ENCODE data around the gene ZNRF2. TPM values are rescaled to one million over a fixed set of nuclear protein-coding genes. Genes with fewer than 3 reads are reported as not detected.
A peak's percentile ranks its signal among the peaks of the same experiment; 100 is the strongest.

ZNRF2 gene
- total RNA-seq, 3 donors from 2014 or later: 34.0 to 53.3 (median 40.5) TPM

DNA sequence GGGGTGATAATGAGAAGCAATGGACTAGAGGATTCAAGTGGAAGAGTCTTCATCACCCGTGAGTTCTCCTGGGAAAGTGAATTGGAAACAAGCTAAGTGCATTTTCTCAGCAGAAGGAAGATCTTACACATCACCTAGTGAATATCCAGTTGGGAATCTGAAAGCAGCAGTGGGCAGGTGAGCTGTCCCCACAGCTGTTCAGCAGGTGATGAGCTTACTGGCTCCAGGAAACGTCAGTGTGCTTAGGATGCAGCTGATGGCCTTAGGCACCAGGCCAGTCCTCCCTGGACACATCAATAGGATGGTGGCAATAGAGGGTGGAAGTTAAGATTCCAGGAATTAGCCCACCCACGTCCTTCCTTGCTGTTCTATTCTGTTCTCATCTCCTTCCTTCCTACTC lies 127.5 kb downstream of the ZNRF2 start:
- TF ChIP-seq, protein P1, sequence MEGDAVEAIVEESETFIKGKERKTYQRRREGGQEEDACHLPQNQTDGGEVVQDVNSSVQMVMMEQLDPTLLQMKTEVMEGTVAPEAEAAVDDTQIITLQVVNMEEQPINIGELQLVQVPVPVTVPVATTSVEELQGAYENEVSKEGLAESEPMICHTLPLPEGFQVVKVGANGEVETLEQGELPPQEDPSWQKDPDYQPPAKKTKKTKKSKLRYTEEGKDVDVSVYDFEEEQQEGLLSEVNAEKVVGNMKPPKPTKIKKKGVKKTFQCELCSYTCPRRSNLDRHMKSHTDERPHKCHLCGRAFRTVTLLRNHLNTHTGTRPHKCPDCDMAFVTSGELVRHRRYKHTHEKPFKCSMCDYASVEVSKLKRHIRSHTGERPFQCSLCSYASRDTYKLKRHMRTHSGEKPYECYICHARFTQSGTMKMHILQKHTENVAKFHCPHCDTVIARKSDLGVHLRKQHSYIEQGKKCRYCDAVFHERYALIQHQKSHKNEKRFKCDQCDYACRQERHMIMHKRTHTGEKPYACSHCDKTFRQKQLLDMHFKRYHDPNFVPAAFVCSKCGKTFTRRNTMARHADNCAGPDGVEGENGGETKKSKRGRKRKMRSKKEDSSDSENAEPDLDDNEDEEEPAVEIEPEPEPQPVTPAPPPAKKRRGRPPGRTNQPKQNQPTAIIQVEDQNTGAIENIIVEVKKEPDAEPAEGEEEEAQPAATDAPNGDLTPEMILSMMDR (IDR thresholded peaks at IDR 0.05): no peak
- H3K4me3 ChIP-seq: no peak overlapping the region
- intact Hi-C loops (cut with DNase I, micrococcal nuclease): loop anchor here (10.0 kb wide), 2 partner anchors 137 to 247 kb away; no protein-coding TSS in a partner anchor
- H3K36me3 ChIP-seq (ENCODE audit: low read depth): no peaks in the 10 kb centered on the region
- H3K4me1 ChIP-seq (ENCODE audit: low read depth): no peaks in the 10 kb centered on the region
- DNase-seq (no peak), ATAC-seq (no peak)
- H3K9me3 ChIP-seq: no peaks in the 10 kb centered on the region

DNA sequence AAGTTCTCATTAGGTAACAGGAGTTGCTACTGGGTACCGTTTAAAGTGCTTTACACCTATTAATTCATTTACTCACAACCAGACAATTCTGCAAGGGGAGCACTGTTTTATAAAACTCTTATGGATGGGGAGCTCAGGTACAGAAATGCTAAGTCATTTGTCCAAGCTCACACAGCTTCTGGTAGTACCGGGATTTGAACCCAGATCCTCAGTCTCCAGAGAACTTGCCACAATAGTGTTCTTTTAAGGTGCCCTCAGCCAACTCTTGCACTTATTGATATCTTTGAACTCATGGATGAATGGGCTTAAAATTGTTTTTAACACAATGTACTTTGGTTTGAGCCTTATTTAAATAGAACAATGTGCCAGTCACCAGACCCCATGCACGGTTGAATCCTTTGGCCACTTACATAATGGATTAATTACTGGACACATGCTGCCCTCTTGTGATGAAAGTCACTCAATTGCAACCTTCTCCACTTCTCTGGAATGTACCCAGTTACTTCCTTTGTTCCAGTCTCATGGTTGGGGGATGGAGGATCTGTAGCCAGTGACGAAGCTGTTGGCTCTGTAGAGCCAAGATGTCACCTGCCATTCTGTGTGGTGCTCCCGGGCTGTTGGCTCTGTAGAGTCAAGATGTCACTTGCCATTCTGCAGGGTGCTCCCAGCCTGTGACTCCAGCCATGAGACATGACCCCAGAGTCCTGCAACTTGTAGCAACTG lies 128.5 kb downstream of the ZNRF2 start:
- Histone ChIP-seq H3K4me1 (ENCODE audit: low read depth) (no peaks in the 10 kb centered on the region), H3K4me3 (no peak overlapping the region), H3K36me3 (ENCODE audit: low read depth) (no peaks in the 10 kb centered on the region), H3K9me3 (no peaks in the 10 kb centered on the region)
- peak in 1 of 3 donors; percentile 55 for DNase-seq
- TF ChIP-seq, protein P1 (IDR thresholded peaks at IDR 0.05): no peak
- peak; percentile 86 for ATAC-seq
- intact Hi-C loops (cut with DNase I, micrococcal nuclease): loop anchor here (10.0 kb wide), 2 partner anchors 138 to 248 kb away; no protein-coding TSS in a partner anchor

DNA sequence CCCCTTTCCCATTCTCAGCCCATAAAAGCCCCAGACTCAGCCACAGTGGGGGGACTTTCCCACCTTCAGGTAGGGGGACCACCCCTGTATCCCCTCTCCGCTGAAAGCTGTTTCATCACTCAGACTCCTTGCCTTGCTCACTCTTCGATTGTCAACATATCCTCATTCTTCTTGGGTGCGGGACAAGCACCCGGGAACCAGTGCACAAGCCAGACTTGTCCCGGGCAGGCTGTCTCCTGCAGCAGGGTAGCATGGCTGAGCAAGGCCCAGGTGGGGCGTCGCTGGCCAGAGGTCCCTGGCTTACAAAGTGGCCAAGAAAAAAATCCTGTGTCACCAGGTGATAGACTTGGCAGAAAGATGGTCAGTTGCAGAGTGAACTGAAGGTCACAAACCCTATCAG lies 129.5 kb downstream of the ZNRF2 start:
- H3K4me3 ChIP-seq: no peak overlapping the region
- intact Hi-C loops (cut with DNase I, micrococcal nuclease): loop anchor here (10.0 kb wide), 2 partner anchors 139 to 249 kb away; no protein-coding TSS in a partner anchor
- H3K9me3 ChIP-seq: no peaks in the 10 kb centered on the region
- H3K36me3 ChIP-seq (ENCODE audit: low read depth): no peaks in the 10 kb centered on the region
- TF ChIP-seq, protein P1 (IDR thresholded peaks at IDR 0.05): no peak
- no peak for ATAC-seq
- no peaks in the 10 kb centered on the region for H3K4me1 ChIP-seq (ENCODE audit: low read depth)
- no peak for DNase-seq

Small RNA genes within 50 kb of the gene (microRNA-seq; reads per million reads assigned to microRNA genes)
- gene MIR550A1 (not detected), gene MIR550B1 (not detected)

Other genes starting within 250 kb of the ZNRF2 start
- gene MTURN, start 149.6 kb upstream of the ZNRF2 start, total RNA-seq: 10 to 100 TPM in 1 of 3 donors, 1 to 10 TPM in 2; 7.2 to 62.0 (median 9.7) TPM
- gene NOD1, start 194.2 kb downstream of the ZNRF2 start, total RNA-seq: 10 to 100 TPM; 13.2 to 14.4 (median 13.2) TPM
- 10 to 100 TPM; 29.9 to 50.2 (median 32.8) TPM for gene GGCT, start 220.2 kb downstream of the ZNRF2 start, total RNA-seq